Activated T-helper 2 cell treated with anti-CD3 and anti-CD28 coated beads, Interferon-gamma antibody, Interleukin-2, Interleukin-4, amounts not matched to agents 10 μg/mL and 5 μg/mL and 100 μg/mL, durations not matched to agents 14 hours and 24 hours and 36 hours (primary cell): ENCODE results near the gene SPATA2. TPM values are rescaled to one million over a fixed set of nuclear protein-coding genes. Genes with fewer than 3 reads are reported as not detected.
A peak's percentile ranks its signal among the peaks of the same experiment; 100 is the strongest.
"Not testable (repeated sequence)": the region's sequence is repeated elsewhere in the genome, so short reads cannot be mapped to it uniquely, and the experiment has no call there.

ENCODE experiments used
- DNase-seq: peaks from one replicate; pipeline ENCODE4 v3.0.0; 2021; ENCODE audit warnings: low spot score
- H3K27ac Mint-ChIP-seq: one replicate; pipeline ENCODE4 v1.8.0; 2021; ENCODE audit warnings: mixed read lengths
- H3K27me3 Mint-ChIP-seq: one replicate; pipeline ENCODE4 v1.8.0; 2021; ENCODE audit warnings: low read depth, mixed read lengths
- H3K36me3 Mint-ChIP-seq: one replicate; pipeline ENCODE4 v1.8.0; 2021; ENCODE audit warnings: low read depth, mixed read lengths
- H3K4me1 Mint-ChIP-seq: one replicate; pipeline ENCODE4 v1.8.0; 2021; ENCODE audit warnings: low read depth, mixed read lengths
- H3K4me3 Mint-ChIP-seq: one replicate; pipeline ENCODE4 v1.8.0; 2021; ENCODE audit warnings: low read depth, mild to moderate bottlenecking, moderate library complexity, mixed read lengths
- H3K9me3 Mint-ChIP-seq: one replicate; pipeline ENCODE4 v1.8.0; 2021; ENCODE audit warnings: mixed read lengths
- intact Hi-C: fragments of 100-400 bp; cut with micrococcal nuclease; formaldehyde crosslinking; loops from one replicate; pipeline ENCODE4 v1.15.1; 2023
- total RNA-seq: library from RNA; stranded (reverse); gene quantifications from 2 replicates; pipeline ENCODE4 v1.2.3, GENCODE V29; 2022

Gene SPATA2
- total RNA-seq: 8.3 and 8.5 TPM in 2 replicates

DNA sequence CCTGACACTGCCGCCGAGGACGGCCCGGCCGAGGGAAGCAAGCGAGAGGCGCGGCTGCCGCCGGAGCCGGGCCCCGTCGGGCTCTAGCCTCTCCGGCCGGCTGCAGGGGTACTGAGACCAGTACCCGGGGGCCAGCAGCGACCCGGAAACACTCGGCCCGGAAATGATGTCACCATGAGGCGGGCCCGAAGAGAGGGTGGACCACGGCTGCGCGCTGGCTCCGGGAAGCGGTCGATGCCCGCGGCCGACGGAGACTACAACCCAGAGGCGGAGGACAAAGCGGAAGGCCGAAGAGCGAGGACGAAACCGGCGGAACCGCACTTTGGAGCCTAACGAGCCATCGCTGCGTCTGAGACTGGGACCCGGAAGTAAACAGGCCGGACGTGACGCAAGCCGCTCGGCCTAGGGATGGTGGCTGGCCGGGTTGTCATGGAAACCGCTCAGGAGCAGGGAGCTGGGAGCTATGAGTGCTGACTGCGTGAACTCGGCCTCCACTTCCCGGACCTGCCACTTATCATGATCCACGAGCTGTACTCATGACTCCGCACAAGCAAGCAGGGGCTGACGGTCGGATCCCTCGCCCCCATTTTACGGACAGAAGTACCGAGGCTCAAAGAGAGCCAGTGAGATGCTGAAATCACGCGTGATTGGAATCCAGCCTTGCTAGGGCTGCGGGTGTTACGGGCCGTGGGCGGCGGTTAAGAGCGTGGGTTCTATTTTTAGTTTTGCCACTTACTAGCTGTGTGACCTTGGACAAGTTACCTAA, at the start of gene SPATA2:
Gene SPATA2 (minus strand): TSS at position 150 of the 766 bp plus-strand sequence. CDS start 7,039 bp downstream, outside the sequence.
- no peaks in the 10 kb centered on the region for H3K36me3 Mint-ChIP-seq
- peak within 1 kb of the TSS; percentile 96 for H3K4me3 Mint-ChIP-seq
- H3K4me1 Mint-ChIP-seq: peaks cover 23% of the 10 kb centered on the region

DNA sequence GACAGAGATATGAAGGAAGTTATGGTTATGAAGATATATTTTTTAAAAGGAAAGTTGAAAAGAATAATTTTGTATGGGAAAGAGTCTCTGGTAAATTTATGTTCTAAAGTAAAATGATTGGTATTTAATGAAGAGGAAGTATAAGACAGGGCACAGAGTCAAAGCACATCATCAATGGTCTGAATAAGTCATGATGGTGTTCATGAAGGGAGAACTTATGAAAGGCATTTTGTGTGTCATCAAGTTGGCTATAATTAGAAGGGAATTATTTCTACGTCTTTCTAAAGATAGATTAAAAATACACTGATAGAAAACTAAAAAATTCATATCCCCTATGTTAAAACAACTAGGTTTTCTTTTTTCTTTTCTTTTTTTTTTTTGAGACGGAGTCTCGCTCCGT, 46.1 kb upstream of the SPATA2 start:
- Mint-ChIP-seq H3K36me3 (peaks cover 18% of the 10 kb centered on the region), H3K27me3 (no peaks in the 10 kb centered on the region), H3K4me3 (no peak overlapping the region), H3K27ac (no peak overlapping the region), H3K4me1 (peaks cover 5% of the 10 kb centered on the region), H3K9me3 (no peaks in the 10 kb centered on the region)
- intact Hi-C loops: no loop called here
- DNase-seq: no peak

More for the DNA sequence above, at the start of gene SPATA2:
- intact Hi-C loops: loop anchor here (2.0 kb wide), 1 partner anchor 21 kb away; the partner anchor contains the start of gene RNF114
- H3K9me3 Mint-ChIP-seq: no peaks in the 10 kb centered on the region
- peak within 1 kb of the TSS; percentile 100 for H3K27ac Mint-ChIP-seq
- H3K27me3 Mint-ChIP-seq: no peaks in the 10 kb centered on the region
- peak; percentile 89 for DNase-seq

DNA sequence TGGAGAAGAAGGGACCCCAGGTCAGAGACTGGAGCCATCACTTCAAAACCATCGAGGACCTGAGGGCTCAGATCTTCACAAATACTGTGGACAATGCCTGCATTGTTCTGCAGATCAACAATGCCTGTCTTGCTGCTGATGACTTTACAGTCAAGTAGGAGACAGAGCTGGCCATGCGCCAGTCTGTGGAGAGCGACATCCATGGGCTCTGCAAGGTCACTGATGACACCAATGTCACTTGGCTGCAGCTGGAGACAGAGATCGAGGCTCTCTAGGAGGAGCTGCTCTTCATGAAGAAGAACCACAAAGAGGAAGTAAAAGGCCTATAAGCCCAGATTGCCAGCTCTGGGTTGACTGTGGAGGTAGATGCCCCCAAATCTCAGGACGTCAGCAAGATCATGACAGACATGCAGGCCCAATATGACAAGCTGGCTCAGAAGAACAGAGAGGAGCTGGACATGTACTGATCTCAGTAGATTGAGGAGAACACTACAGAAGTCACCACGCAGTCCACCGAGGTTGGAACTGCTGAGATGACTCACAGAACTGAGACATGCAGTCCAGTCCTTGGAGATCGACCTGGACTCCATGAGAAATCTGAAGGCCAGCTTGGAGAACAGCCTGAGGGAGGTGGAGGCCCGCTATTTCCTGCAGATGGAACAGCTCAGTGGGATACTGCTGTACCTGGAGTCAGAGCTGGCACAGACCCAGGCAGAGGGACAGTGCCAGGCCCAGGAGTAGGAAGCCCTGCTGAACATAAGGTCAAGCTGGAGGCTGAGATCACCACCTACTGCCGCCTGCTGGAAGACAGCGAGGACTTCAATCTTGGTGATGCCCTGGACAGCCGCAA, 42.0 kb upstream of the SPATA2 start:
- intact Hi-C loops, DNase-seq, H3K27me3 Mint-ChIP-seq, H3K4me1 Mint-ChIP-seq, H3K27ac Mint-ChIP-seq, H3K9me3 Mint-ChIP-seq, H3K4me3 Mint-ChIP-seq: not testable (repeated sequence)
- H3K36me3 Mint-ChIP-seq: peaks cover 37% of the 10 kb centered on the region

DNA sequence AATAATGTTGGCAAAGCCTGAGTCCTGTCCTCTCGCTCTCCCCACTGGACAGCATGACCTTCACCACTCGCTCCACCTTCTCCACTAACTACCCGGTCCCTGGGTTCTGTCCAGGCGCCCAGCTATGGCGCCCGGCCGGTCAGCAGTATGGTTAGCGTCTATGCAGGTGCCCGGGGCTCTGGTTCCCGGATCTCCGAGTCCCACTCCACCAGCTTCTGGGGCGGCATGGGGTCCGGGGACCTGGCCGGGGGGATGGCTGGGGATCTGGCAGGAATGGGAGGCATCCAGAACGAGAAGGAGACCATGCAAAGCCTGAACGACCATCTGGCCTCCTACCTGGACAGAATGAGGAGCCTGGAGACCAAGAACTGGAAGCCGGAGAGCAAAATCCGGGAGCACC, 41.4 kb upstream of the SPATA2 start:
- Mint-ChIP-seq H3K27me3 (no peaks in the 10 kb centered on the region), H3K9me3 (no peaks in the 10 kb centered on the region), H3K36me3 (peaks cover 43% of the 10 kb centered on the region), H3K4me1 (peaks cover 5% of the 10 kb centered on the region), H3K4me3 (no peak overlapping the region), H3K27ac (no peak overlapping the region)
- DNase-seq: no peak
- intact Hi-C loops: no loop called here

DNA sequence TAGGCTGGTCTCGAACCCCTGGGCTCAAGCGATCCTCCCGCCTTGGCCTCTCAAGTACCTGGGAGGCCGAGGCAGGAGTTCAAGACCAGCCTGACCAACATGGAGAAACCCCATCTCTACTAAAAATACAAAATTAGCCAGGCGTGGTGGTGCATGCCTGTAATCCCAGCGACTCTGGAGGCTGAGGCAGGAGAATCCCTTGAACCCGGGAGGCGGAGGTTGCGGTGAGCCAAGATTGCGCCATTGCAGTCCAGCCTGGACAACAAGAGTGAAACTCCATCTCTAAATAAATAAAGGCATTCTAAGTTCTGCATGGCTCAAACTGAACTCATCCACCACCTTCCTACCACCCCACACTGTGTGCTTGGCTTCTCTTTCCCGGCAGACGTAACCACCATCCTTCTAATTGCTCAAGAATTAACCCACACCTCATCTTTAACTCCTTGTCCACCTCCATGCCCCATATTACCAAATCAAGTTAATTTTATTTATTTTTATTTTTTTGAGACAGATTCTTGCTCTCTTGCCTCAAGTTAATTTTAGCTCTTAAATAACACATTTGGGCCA, 40.6 kb upstream of the SPATA2 start:
- H3K4me3 Mint-ChIP-seq, intact Hi-C loops, DNase-seq, H3K4me1 Mint-ChIP-seq, H3K9me3 Mint-ChIP-seq, H3K27ac Mint-ChIP-seq, H3K27me3 Mint-ChIP-seq: not testable (repeated sequence)
- peaks cover 49% of the 10 kb centered on the region for H3K36me3 Mint-ChIP-seq

DNA sequence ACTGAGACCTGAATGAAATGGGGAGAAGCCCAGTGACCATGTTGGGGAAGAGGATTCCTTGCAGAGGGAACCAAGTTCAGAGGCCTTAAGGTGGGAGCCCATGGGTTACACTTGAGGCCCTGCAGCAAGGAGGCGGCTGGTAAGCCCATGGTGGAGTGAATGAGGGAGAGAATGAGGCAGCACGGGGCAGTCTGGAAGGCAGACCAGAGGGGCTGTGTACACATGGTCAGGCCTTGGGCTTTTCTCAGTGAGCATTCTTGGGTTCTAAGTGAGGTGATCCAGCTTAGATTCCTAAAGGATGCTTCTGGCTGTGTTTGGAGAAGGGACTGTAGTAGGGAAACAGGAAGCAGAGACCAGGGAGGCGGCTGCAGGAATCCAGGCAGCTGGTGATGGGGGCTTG, 39.8 kb upstream of the SPATA2 start:
- Mint-ChIP-seq H3K27me3 (no peaks in the 10 kb centered on the region), H3K27ac (no peak overlapping the region), H3K4me3 (no peak overlapping the region), H3K36me3 (peaks cover 56% of the 10 kb centered on the region), H3K4me1 (peaks cover 12% of the 10 kb centered on the region), H3K9me3 (no peaks in the 10 kb centered on the region)
- intact Hi-C loops: no loop called here
- no peak for DNase-seq

- intact Hi-C loops: no loop called here
- H3K27ac Mint-ChIP-seq: no peak overlapping the region
- H3K9me3 Mint-ChIP-seq: no peaks in the 10 kb centered on the region
- H3K4me1 Mint-ChIP-seq: peaks cover 9% of the 10 kb centered on the region
- DNase-seq: no peak
- H3K4me3 Mint-ChIP-seq: no peak overlapping the region
- no peaks in the 10 kb centered on the region for H3K27me3 Mint-ChIP-seq
- H3K36me3 Mint-ChIP-seq: peaks cover 72% of the 10 kb centered on the region
These were observed 35.8 kb upstream of the SPATA2 start for GRCh38 chr20:49951151-49951550.

- peaks cover 80% of the 10 kb centered on the region for H3K36me3 Mint-ChIP-seq
- DNase-seq: no peak
- intact Hi-C loops: no loop called here
- H3K4me3 Mint-ChIP-seq: no peak overlapping the region
- peak overlapping the region; percentile 21 for H3K27ac Mint-ChIP-seq
- H3K4me1 Mint-ChIP-seq: peaks cover 11% of the 10 kb centered on the region
- H3K27me3 Mint-ChIP-seq: no peaks in the 10 kb centered on the region
- no peaks in the 10 kb centered on the region for H3K9me3 Mint-ChIP-seq
These were observed 33.6 kb upstream of the SPATA2 start for GRCh38 chr20:49948809-49949507.

DNA sequence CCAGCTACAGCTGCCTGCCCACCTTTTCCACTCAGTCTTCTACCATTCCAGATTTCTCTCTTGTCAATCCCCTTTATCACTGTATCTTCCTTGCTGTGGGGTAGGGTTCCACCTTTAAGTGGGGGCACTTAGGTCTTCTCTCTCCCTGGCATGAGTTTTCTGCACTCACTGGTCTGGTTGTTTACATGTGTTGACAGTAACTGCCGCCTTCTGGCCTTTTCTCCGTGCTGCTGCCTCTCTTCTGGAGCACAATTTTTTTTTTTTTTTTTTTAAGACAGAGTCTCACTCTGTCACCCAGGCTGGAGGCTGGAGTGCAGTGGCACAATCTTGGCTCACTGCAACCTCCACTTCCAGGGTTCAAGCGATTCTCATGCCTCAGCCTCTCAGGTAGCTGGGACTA, 32.8 kb upstream of the SPATA2 start:
- no peak for DNase-seq
- Mint-ChIP-seq H3K9me3 (no peaks in the 10 kb centered on the region), H3K27me3 (no peaks in the 10 kb centered on the region), H3K4me1 (peaks cover 11% of the 10 kb centered on the region), H3K4me3 (no peak overlapping the region), H3K27ac (peak overlapping the region; percentile 0), H3K36me3 (peaks cover 86% of the 10 kb centered on the region)
- intact Hi-C loops: no loop called here

DNA sequence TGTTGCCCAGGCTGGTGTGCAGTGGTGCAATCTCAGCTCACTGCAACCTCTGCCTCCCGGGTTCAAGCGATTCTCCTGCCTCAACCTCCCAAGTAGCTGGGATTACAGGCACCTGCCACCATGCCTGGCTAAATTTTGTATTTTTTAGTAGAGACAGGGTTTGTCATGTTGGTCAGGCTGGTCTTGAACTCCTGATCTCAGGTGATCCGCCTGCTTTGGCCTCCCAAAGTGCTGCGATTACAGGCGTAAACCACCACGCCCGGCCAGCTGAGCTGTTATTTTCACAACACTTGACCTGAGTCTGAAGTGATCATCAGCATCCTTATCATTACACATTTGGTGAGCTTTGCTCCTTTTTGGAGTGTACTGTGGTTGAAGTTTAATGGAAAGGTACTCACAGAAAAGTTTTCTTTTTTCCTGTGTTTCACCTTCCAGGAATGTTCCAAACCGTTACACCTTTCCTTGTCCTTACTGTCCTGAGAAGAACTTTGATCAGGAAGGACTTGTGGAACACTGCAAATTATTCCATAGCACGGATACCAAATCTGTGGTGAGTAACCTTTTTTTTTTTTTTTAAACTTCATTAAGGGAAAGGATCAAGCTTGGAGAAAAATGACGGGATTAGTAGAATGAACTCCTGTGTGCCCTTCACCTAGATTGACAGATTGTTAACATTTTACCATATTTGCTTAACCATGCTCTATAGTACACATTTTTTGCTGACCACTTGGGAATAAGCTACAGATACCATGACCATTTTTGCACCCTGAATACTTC, 30.6 kb upstream of the SPATA2 start:
- H3K4me3 Mint-ChIP-seq: no peak overlapping the region
- intact Hi-C loops: no loop called here

GRCh38 chr20:49945306-49945700, 30.0 kb upstream of the SPATA2 start:
- Mint-ChIP-seq H3K4me3 (no peak overlapping the region), H3K9me3 (no peaks in the 10 kb centered on the region), H3K4me1 (peaks cover 8% of the 10 kb centered on the region), H3K27me3 (no peaks in the 10 kb centered on the region), H3K27ac (no peak overlapping the region), H3K36me3 (peaks cover 80% of the 10 kb centered on the region)
- no peak for DNase-seq
- intact Hi-C loops: no loop called here

More for the DNA sequence above, 30.6 kb upstream of the SPATA2 start:
- Mint-ChIP-seq H3K27me3 (no peaks in the 10 kb centered on the region), H3K4me1 (peaks cover 11% of the 10 kb centered on the region), H3K36me3 (peaks cover 83% of the 10 kb centered on the region), H3K27ac (no peak overlapping the region), H3K9me3 (no peaks in the 10 kb centered on the region)
- DNase-seq: no peak

- no peak overlapping the region for H3K4me3 Mint-ChIP-seq
- H3K27me3 Mint-ChIP-seq: no peaks in the 10 kb centered on the region
- no peak for DNase-seq
- no peaks in the 10 kb centered on the region for H3K9me3 Mint-ChIP-seq
- peaks cover 78% of the 10 kb centered on the region for H3K36me3 Mint-ChIP-seq
- no peak overlapping the region for H3K27ac Mint-ChIP-seq
- H3K4me1 Mint-ChIP-seq: peaks cover 21% of the 10 kb centered on the region
- intact Hi-C loops: no loop called here
These were observed 27.6 kb upstream of the SPATA2 start for GRCh38 chr20:49942942-49943341.
